ENCODE measurements around the gene TMEM132C.

The TMEM132C gene

DNA sequence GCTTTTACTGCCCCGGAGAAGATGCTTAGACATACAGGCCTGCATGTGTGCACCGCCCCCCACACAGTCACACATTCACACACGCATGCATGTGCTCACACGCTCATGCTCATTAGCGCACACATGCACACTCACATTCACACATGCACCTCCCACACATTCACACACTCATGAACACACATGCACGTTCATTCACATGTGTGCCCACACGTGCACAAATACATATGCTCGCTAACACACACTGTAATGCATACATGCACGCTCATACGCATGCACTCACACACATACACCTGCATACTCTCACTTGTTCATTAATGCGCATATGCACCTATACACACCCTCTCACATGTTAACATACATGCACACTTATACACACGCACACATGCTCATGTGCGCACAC is 21.9 kb downstream of the TMEM132C start:
- DNase-seq (ENCODE audit: low spot score): no peak

GRCh38 chr12:128290938-128291337 is 24.0 kb downstream of the TMEM132C start:
- DNase-seq (ENCODE audit: low spot score): no peak

GRCh38 chr12:128298091-128298748 is 31.2 kb downstream of the TMEM132C start:
- DNase-seq (ENCODE audit: low spot score): no peak

- DNase-seq (ENCODE audit: low spot score): no peak
These were observed 38.4 kb downstream of the TMEM132C start for GRCh38 chr12:128305336-128305892.

DNA sequence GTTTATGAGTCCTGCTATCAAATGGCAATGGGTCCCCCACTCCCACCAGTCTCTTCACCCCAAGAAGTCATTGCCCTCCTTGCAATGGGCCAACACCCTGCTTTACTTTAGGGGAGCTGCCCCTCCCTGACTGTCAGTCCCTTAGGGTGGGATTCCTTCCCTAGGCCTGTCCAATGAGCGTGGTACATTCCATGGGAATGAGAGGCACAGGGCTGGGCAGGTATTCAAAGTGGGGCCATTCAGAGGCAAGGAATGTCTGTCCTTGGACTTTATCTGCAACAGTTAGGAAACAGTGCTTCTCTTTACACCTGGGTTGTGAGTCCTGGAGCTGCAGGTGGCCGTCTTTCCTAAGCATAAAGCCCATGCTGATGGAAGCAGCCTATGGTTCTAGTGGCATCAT is 40.8 kb downstream of the TMEM132C start:
- DNase-seq (ENCODE audit: low spot score): no peak

GRCh38 chr12:128312661-128313060 is 45.7 kb downstream of the TMEM132C start:
- DNase-seq (ENCODE audit: low spot score): no peak

DNA sequence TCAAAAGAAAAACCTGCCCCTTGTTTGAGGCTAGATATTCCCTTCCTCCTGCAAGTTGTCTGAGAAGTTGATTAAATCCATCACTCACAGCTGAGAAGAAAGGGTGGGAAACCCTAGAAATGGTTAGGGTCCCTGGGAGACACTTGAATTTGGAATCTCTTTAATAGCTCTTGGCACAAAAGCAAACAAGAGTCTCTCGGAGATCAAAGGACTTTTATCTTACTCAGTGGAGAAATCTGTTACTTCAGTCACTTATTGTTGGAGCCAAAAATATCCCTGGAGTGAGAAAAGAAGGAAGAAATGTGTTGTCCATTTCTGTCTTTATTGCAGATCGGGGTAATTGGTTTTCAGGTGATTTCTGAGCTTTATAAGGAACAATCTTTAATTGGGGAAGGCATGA is 47.0 kb downstream of the TMEM132C start:
- no peak for DNase-seq (ENCODE audit: low spot score)

DNA sequence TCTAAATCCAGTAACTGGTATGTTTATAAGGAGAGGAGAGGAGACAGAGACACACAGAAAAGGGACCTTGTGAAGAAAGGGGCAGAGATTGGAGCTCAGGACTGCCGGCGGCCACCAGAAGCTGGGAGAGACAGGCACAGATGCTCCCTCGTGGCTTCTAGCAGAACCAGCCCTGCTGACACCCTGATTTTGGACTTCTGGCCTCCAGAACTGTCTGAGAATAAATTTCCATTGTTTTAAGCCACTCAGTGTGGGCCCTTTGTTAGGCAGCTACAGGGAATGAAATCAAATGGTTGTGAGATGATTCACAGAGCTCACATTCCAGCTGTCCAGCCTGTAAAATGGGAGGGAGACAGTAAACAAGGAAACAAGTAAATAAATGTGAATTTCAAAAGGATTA is 47.6 kb downstream of the TMEM132C start:
- no peak for DNase-seq (ENCODE audit: low spot score)

GRCh38 chr12:128316078-128316477 is 49.1 kb downstream of the TMEM132C start:
- no peak for DNase-seq (ENCODE audit: low spot score)

GRCh38 chr12:128316973-128317526 is 50.1 kb downstream of the TMEM132C start:
- no peak for DNase-seq (ENCODE audit: low spot score)

DNA sequence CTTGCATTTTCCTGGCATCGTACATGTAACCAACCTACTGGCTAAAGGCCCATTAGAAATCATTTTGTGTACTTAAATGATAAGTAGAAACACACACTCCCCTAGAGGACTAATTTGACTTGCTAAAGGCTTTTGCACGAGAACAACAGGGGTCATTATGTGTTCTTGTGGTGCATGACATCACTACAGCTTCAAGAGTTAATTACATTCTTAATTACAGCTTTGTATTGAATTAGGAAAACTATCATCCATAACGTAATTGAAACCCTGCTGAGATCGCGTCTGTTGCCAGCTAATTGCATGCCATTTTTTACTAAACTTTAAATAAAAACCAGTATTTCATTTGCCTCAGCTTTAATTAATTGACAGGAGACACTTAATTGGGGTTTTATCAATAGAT is 51.4 kb downstream of the TMEM132C start:
- DNase-seq (ENCODE audit: low spot score): no peak

DNA sequence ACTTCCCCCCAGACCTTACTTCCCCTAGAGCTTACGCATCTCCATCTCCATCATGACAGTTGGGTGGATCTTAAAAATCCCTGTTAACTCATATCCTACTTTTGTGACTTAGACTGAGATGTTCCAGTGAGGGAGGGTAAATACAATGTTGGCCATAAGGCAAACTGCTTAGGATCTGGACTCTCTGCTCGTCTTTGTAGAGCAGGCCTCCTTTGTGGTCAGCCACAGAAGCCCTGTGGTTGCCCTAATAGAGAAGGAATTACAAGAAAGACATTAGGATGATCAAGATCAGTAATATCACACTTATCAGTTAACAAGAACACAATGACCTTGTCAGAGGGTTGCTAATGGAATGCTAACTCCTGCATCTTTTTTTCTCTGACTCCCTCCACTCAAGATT is 52.0 kb downstream of the TMEM132C start:
- no peak for DNase-seq (ENCODE audit: low spot score)

GRCh38 chr12:128322341-128322740 is 55.4 kb downstream of the TMEM132C start:
- no peak for DNase-seq (ENCODE audit: low spot score)

GRCh38 chr12:128323145-128323920 is 56.4 kb downstream of the TMEM132C start:
- no peak for DNase-seq (ENCODE audit: low spot score)

- DNase-seq (ENCODE audit: low spot score): no peak
These were observed 58.7 kb downstream of the TMEM132C start for GRCh38 chr12:128325646-128326045.

DNA sequence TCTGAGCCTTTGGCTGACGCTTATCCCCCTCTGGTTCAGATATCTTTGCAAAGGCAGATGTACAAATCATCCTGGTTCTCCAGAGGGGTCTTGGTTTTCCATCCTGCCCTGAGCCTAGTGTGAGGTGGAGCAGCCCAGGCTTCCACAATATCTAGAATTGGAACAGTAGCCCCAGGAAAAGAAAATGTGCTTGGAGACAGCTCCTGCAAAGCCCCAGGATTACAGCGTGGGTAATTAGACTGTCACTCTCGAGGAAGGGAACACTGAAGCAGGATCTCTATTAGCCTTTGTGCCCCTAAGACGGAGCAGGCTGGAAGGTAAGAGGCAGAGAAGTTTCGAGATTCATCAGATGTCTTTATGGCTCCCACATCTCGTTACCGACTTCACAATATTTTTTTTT is 59.4 kb downstream of the TMEM132C start:
- no peak for DNase-seq (ENCODE audit: low spot score)

DNA sequence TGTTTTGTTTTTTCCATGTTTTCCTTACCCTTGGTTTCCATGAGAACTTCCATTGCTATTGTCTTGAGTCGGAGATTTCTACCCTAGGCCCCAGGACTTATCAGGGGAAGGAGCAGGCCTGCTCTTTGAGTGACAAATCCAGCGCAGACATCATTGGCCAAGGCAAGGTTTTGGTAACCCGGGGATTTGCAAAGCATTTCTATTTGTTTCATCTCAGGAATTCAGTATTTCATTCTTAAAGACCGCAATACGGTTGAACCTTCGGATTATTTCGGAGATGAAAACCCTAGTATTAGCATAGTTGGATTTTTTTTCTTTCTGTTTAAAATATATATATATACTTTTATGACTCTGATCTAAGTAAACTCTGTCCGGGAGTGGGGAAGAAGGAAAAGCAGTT is 62.0 kb downstream of the TMEM132C start:
- DNase-seq (ENCODE audit: low spot score): no peak

DNA sequence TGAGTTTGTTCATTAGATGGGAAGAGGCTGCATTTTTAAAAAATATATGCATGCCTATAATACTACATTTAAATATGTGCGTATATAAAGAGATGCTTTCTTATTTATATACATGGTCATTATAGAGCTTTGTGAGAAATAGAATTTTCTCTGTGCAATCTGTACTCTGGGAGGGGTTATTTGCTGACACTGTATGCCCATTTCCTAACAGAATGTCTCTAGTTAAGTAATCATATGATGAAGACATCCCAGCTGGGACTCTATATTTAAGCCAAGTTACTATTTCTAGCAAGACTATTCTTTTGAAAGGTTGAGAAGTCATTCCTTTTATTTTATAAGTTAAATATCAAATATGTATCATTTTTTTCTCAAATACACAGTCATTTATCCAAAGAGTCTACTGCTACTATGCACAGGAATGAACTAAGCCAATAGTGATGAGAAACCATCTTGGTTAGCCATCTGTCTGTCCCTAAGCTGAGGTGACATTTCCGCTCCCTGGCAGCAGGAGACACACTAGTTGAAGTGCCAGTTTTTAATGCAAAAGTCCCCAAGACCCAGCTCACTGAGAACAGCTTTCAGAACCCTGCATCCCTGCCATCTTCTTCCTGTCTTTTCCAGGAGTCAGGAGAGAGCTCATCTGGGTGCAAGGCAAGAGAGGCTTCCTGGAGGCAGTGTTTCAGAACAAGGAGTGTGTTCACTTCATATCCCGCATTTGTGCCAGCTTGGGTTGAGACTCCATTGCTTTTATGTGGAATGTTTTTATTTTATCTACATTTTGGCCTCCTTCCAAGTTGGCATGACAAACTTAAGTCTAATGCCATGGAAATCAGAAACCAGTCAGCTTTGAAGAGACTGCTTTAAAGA is 69.5 kb downstream of the TMEM132C start:
- no peak for DNase-seq (ENCODE audit: low spot score)

- DNase-seq (ENCODE audit: low spot score): no peak
These were observed 70.0 kb downstream of the TMEM132C start for GRCh38 chr12:128337071-128337345.

GRCh38 chr12:128337431-128338170 is 70.6 kb downstream of the TMEM132C start:
- DNase-seq (ENCODE audit: low spot score): no peak

- no peak for DNase-seq (ENCODE audit: low spot score)
These were observed 71.6 kb downstream of the TMEM132C start for GRCh38 chr12:128338386-128339125.

Measured in NAMALWA (cell line).